Upper lobe of right lung (tissue), 1 donor: ENCODE data around the gene USP5. TPM values are rescaled to one million over a fixed set of nuclear protein-coding genes. Genes with fewer than 3 reads are reported as not detected.
A peak's percentile ranks its signal among the peaks of the same experiment; 100 is the strongest.

Experiments
- ATAC-seq: fragments of 200-7000 bp; cut with Tn5 transposase; one replicate; pipeline ENCODE4 v1.9.1; 2020; ENCODE audit warnings: mild to moderate bottlenecking, moderate library complexity
- DNase-seq: peaks from one replicate; pipeline ENCODE4 v3.0.0-alpha.2; 2020
- H3K27ac ChIP-seq: fragments of 200-600 bp; one replicate; pipeline ENCODE4 v1.8.0; 2022
- H3K27me3 ChIP-seq: fragments of 200-600 bp; one replicate; pipeline ENCODE4 v1.8.0; 2022; ENCODE audit warnings: mild to moderate bottlenecking
- H3K36me3 ChIP-seq: fragments of 200-600 bp; one replicate; pipeline ENCODE4 v1.8.0; 2022
- H3K4me1 ChIP-seq: fragments of 200-600 bp; one replicate; pipeline ENCODE4 v1.8.0; 2022
- H3K4me3 ChIP-seq: fragments of 200-600 bp; one replicate; pipeline ENCODE4 v1.8.0; 2022; ENCODE audit warnings: mild to moderate bottlenecking
- H3K9me3 ChIP-seq: fragments of 200-600 bp; one replicate; pipeline ENCODE4 v1.8.0; 2022
- intact Hi-C: fragments of 100-400 bp; cut with DNase I; formaldehyde crosslinking; loops from one replicate; pipeline ENCODE4 v1.11.0; 2022
- total RNA-seq: library from RNA; stranded (reverse); fragmentation: NEBNext Ultra II Directional; extraction: Animal tissue kit (Norgen Biotek cat#: 25700); gene quantifications from one replicate; pipeline ENCODE4 v1.2.1, GENCODE V29; 2021
- TF ChIP-seq, protein P1 (sequence below): fragments of 200-600 bp; IDR thresholded peaks from one replicate; pipeline ENCODE4 v1.8.0; 2022; ENCODE audit warnings: antibody characterized with exemption
- donor health status: DM: no; HTN: yes; CAD: no; lungs with severe emphysema.

USP5 gene
- total RNA-seq, 1 donor from 2014 or later = 63.9 TPM

DNA sequence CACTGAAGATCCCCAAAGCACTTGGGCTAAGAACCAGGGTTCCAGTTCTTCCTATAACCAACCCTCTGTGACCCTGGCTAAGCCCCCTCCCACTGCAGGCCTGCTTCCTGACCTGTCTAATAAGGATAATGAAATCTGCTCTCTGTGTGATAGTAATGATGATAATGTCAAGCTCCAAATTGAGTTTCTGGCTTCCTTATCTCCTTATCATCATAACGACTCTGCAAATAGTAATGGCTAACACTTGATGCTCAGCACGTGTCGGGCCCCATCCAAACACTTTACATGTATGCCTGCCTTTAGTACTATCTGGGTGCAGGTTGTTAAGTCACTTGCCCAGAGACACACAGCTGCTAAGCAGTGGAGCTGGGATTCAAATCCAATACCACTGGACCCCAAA lies 35.4 kb upstream of the USP5 start:
- no peaks in the 10 kb centered on the region for H3K36me3 ChIP-seq
- H3K4me3 ChIP-seq = no peak overlapping the region
- no peaks in the 10 kb centered on the region for H3K9me3 ChIP-seq
- no peak overlapping the region for H3K27ac ChIP-seq
- intact Hi-C loops = no loop called here
- no peak for DNase-seq
- H3K27me3 ChIP-seq = no peaks in the 10 kb centered on the region
- TF ChIP-seq, protein P1, sequence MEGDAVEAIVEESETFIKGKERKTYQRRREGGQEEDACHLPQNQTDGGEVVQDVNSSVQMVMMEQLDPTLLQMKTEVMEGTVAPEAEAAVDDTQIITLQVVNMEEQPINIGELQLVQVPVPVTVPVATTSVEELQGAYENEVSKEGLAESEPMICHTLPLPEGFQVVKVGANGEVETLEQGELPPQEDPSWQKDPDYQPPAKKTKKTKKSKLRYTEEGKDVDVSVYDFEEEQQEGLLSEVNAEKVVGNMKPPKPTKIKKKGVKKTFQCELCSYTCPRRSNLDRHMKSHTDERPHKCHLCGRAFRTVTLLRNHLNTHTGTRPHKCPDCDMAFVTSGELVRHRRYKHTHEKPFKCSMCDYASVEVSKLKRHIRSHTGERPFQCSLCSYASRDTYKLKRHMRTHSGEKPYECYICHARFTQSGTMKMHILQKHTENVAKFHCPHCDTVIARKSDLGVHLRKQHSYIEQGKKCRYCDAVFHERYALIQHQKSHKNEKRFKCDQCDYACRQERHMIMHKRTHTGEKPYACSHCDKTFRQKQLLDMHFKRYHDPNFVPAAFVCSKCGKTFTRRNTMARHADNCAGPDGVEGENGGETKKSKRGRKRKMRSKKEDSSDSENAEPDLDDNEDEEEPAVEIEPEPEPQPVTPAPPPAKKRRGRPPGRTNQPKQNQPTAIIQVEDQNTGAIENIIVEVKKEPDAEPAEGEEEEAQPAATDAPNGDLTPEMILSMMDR = no peak
- no peak for ATAC-seq
- peaks cover 6% of the 10 kb centered on the region for H3K4me1 ChIP-seq

DNA sequence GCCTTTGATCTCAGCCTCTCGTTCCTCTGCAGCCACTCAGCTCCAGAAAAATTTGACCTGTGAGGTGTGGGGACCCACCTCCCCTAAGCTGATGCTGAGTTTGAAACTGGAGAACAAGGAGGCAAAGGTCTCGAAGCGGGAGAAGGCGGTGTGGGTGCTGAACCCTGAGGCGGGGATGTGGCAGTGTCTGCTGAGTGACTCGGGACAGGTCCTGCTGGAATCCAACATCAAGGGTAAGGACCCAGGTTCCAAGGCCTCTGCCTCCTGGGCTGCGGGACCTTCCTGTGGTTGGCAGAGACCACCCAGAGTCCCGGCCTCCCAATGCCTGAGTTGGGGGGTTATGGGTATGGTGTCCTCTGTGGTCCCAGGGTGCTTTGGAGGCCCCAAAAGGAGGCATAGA lies 34.9 kb upstream of the USP5 start:
- TF ChIP-seq, protein P1 = no peak
- Histone ChIP-seq H3K27me3 (no peaks in the 10 kb centered on the region), H3K27ac (no peak overlapping the region), H3K4me3 (no peak overlapping the region), H3K9me3 (no peaks in the 10 kb centered on the region), H3K36me3 (no peaks in the 10 kb centered on the region), H3K4me1 (peaks cover 6% of the 10 kb centered on the region)
- intact Hi-C loops = no loop called here
- ATAC-seq (no peak), DNase-seq (no peak)

GRCh38 chr12:6817662-6818157 lies 34.2 kb upstream of the USP5 start:
- peaks cover 6% of the 10 kb centered on the region for H3K4me1 ChIP-seq
- no peaks in the 10 kb centered on the region for H3K27me3 ChIP-seq
- no peaks in the 10 kb centered on the region for H3K36me3 ChIP-seq
- ATAC-seq = no peak
- intact Hi-C loops = no loop called here
- H3K4me3 ChIP-seq = no peak overlapping the region
- TF ChIP-seq, protein P1 = no peak
- no peaks in the 10 kb centered on the region for H3K9me3 ChIP-seq
- no peak overlapping the region for H3K27ac ChIP-seq
- DNase-seq = no peak

DNA sequence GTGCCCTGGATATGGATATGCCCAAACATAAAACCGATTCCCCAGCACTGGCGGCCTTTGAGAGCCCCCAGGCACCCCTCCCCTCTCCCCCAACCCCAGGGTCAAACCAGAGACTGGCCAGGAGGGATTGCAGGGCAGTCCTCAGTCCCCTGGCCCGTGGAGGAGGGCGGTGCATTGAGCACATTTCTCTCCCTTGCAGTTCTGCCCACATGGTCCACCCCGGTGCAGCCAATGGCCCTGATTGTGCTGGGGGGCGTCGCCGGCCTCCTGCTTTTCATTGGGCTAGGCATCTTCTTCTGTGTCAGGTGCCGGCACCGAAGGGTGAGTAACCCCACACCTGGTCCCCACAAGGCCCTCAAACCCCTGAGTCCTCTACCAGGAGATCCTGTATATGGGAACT lies 33.7 kb upstream of the USP5 start:
- ATAC-seq = peak; percentile 3

DNA sequence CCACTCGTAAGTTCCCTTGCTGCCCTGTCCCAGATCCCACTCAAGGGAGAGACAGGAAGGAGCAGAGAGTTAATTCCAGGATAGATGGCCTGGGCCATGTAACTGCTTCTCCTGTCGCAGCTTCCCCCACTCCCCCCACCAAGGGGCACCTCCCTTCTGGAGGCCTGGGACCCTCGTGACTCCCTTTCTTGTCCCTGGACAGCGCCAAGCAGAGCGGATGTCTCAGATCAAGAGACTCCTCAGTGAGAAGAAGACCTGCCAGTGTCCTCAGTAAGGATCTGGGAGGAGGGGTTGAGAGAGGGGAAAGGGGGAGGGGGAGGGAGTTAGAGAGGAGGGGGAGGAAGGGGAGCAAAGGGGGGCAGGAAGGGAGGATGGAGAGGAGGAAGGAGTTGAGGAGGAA lies 33.3 kb upstream of the USP5 start:
- TF ChIP-seq, protein P1 = no peak
- no peaks in the 10 kb centered on the region for H3K27me3 ChIP-seq
- DNase-seq = no peak
- H3K36me3 ChIP-seq = no peaks in the 10 kb centered on the region
- no peaks in the 10 kb centered on the region for H3K9me3 ChIP-seq
- intact Hi-C loops = no loop called here
- ATAC-seq = no peak
- no peak overlapping the region for H3K27ac ChIP-seq
- peaks cover 6% of the 10 kb centered on the region for H3K4me1 ChIP-seq
- no peak overlapping the region for H3K4me3 ChIP-seq

More for the DNA sequence above, 33.7 kb upstream of the USP5 start:
- no peaks in the 10 kb centered on the region for H3K36me3 ChIP-seq
- H3K4me3 ChIP-seq = no peak overlapping the region
- TF ChIP-seq, protein P1 = no peak
- H3K27me3 ChIP-seq = no peaks in the 10 kb centered on the region
- H3K27ac ChIP-seq = no peak overlapping the region
- H3K4me1 ChIP-seq = peaks cover 6% of the 10 kb centered on the region
- DNase-seq = no peak
- H3K9me3 ChIP-seq = no peaks in the 10 kb centered on the region
- intact Hi-C loops = no loop called here
